GM19467 (cell line): ENCODE results near the gene PLPPR2.
"Not testable (repeated sequence)": the region's sequence is repeated elsewhere in the genome, so short reads cannot be mapped to it uniquely, and the experiment has no call there.

Experiments
- ATAC-seq: cut with Tn5 transposase; IDR thresholded peaks from one replicate; pipeline ENCODE4 v1.9.1; 2021; ENCODE audit warnings: mild to moderate bottlenecking, moderate library complexity; ENCODE audit not compliant: unreplicated experiment

The PLPPR2 gene

GRCh38 chr19:11370744-11371143 is 15.5 kb downstream of the PLPPR2 start:
- no peak for ATAC-seq

- ATAC-seq = no peak
These were observed 18.1 kb downstream of the PLPPR2 start for GRCh38 chr19:11373166-11373884.

GRCh38 chr19:11373885-11374432 is 18.7 kb downstream of the PLPPR2 start:
- no peak for ATAC-seq

- ATAC-seq = peak; percentile 86
These were observed 19.4 kb downstream of the PLPPR2 start, which contains the start of gene SWSAP1 for GRCh38 chr19:11374433-11375142. TSS of gene SWSAP1 (plus strand) at chr19:11374666. CDS start at chr19:11374681, 15 bp downstream.

- ATAC-seq = peak; percentile 29
These were observed 20.1 kb downstream of the PLPPR2 start for GRCh38 chr19:11375143-11375948.

GRCh38 chr19:11377237-11377636 is 22.0 kb downstream of the PLPPR2 start:
- no peak for ATAC-seq

- no peak for ATAC-seq
These were observed 22.5 kb downstream of the PLPPR2 start for GRCh38 chr19:11377756-11378155.

GRCh38 chr19:11378319-11379189 is 23.3 kb downstream of the PLPPR2 start:
- ATAC-seq = no peak

- ATAC-seq = not testable (repeated sequence)
These were observed 24.1 kb downstream of the PLPPR2 start for GRCh38 chr19:11379269-11379845.

GRCh38 chr19:11379857-11380350 is 24.7 kb downstream of the PLPPR2 start:
- no peak for ATAC-seq

- peak; percentile 74 for ATAC-seq
These were observed 25.7 kb downstream of the PLPPR2 start for GRCh38 chr19:11380653-11381537.

GRCh38 chr19:11382898-11383705 is 27.9 kb downstream of the PLPPR2 start:
- no peak for ATAC-seq

GRCh38 chr19:11383706-11384048 is 28.4 kb downstream of the PLPPR2 start:
- no peak for ATAC-seq

GRCh38 chr19:11384778-11385129 is 29.5 kb downstream of the PLPPR2 start:
- no peak for ATAC-seq

- ATAC-seq = no peak
These were observed 32.2 kb downstream of the PLPPR2 start for GRCh38 chr19:11387162-11388034.

- no peak for ATAC-seq
These were observed 35.1 kb downstream of the PLPPR2 start for GRCh38 chr19:11390359-11390758.
